HUDEP-2 (cell line): ENCODE data around the gene RASL11A.
"Not testable (repeated sequence)": the region's sequence is repeated elsewhere in the genome, so short reads cannot be mapped to it uniquely, and the experiment has no call there.

Experiments
- DNase-seq, 76 experiments: peaks; one replicate each; lab custom pipeline; 2025; ENCODE audit not compliant: unreplicated experiment in 76 of 76; lab: John Stamatoyannopoulos, UW

The RASL11A gene

DNA sequence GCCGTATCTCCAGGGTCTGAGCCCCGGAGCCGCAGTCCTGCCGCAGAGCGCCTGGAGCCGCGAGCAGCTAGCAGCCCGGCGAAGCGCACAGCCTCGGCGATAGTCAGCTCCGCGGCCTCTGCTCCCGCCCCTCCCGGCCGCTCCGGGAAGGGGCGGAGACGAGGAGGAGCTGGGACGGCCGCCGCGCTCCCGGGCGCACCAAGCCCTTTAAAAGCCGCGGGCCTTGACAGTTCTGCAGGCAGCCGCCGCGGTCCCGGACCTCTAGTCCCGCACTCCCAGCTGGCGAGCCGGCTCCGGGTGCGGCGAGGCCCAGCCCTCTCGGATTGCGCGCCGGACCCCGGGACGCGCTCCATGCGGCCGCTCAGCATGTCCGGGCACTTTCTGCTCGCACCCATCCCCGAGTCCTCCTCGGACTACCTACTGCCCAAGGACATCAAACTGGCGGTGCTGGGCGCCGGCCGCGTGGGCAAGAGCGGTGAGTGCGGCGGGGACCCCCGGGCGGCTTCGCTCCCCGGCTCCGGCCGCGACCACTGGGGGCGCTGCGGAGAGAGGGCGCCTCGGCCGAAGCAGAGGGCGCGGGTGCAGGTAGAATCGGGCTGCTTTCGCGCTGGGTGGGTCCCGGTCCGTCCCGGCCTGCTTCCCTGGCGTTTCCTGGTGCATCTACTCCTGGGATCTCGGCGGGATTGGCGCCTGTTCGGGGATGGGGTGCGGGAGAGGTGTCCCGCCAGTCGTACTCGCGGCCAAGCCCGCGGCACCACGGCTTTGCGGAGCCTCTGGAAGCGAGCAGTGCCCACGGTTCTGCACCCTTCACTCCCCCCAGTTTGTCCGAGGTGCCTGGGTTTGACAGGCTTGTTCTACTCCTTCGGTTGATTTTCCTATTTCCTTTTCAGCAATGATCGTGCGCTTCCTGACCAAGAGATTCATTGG lies at the start of gene RASL11A:
Gene RASL11A (plus strand): TSS at position 237 of the 927 bp plus-strand sequence. CDS start 115 bp downstream, at position 352.
- DNase-seq: peak in 68 of 76 experiments; percentile 9 to 77 (median 52)

DNA sequence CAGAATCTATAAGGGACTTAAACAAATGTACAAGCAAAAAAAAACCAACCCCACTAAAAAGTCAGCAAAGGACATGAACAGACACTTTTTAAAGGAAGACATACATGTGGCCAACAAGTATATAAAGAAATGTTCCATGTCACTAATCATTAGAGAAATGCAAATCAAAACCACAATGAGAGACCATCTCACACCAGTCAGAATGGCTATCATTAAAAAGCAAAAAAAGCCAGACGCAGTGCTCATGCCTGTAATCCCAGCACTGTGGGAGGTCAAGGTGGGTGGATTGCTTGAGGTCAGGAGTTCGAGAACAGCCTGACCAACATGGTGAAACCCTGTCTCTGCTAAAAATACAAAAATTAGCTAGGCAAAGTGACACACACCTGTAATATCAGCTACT lies 48.5 kb upstream of the RASL11A start:
- DNase-seq: not testable (repeated sequence)

- no peak for DNase-seq
Observed at GRCh38 chr13:27226991-27227390, 43.6 kb upstream of the RASL11A start.

GRCh38 chr13:27228131-27228530 lies 42.5 kb upstream of the RASL11A start:
- DNase-seq: no peak

- DNase-seq: no peak
Observed at GRCh38 chr13:27229642-27230041, 41.0 kb upstream of the RASL11A start.

DNA sequence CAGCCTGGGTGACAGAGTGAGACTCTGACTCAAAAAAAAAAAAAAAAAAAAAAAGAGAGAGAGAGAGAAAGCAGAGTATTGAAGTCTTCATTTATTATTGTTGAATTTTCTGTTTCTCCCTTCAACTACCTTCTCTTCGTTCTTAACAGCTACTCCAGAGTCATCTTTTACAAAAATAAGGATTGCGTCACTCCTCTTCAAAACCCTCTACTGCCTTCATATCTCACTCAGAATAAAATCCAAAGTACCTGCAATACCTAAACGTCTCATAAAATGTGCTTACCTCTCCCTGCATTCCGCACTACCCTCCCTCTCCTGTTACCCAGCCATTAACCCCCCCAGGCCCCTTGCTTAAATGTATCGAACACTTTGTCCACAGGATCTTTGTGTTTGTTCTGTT lies 36.7 kb upstream of the RASL11A start:
- DNase-seq: no peak

- no peak for DNase-seq
Observed at GRCh38 chr13:27236478-27236877, 34.2 kb upstream of the RASL11A start.

DNA sequence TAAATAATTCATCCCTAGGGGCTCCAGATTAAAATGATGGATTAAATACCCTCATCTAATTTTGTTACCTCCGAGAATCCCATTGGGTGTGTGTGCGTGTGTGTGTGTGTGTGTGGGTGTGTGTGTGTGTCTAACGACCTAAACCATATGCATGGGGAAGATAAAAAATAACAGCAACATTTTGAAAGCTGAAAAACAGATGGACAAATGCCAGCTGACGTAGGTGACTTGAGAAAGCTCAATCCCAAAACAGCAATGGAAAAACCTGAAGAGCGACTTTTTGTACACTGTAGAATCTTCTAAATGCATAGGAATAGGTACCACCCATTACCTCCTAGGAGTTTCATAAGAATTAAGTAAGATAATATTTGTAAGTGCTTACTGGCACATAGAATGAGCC lies 27.9 kb upstream of the RASL11A start:
- peak in 73 of 76 experiments; percentile 8 to 92 (median 72) for DNase-seq

- no peak for DNase-seq
Observed at GRCh38 chr13:27245610-27246009, 25.0 kb upstream of the RASL11A start.

DNA sequence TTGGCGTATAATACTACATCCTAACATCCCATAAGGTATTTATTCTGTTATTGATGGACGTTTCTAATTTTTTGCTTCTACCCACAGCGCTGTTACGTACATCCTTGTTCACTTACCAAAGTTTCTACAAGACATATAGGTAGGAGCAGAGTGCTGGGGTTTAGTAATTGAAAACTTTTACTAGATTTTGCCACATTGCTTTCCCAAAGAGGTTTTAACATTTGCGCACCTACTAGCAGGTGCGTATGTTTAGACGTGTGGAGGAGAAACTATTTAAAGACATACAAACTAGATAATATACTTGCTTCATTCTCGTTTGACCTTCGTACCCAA lies 19.8 kb upstream of the RASL11A start:
- DNase-seq: no peak

DNA sequence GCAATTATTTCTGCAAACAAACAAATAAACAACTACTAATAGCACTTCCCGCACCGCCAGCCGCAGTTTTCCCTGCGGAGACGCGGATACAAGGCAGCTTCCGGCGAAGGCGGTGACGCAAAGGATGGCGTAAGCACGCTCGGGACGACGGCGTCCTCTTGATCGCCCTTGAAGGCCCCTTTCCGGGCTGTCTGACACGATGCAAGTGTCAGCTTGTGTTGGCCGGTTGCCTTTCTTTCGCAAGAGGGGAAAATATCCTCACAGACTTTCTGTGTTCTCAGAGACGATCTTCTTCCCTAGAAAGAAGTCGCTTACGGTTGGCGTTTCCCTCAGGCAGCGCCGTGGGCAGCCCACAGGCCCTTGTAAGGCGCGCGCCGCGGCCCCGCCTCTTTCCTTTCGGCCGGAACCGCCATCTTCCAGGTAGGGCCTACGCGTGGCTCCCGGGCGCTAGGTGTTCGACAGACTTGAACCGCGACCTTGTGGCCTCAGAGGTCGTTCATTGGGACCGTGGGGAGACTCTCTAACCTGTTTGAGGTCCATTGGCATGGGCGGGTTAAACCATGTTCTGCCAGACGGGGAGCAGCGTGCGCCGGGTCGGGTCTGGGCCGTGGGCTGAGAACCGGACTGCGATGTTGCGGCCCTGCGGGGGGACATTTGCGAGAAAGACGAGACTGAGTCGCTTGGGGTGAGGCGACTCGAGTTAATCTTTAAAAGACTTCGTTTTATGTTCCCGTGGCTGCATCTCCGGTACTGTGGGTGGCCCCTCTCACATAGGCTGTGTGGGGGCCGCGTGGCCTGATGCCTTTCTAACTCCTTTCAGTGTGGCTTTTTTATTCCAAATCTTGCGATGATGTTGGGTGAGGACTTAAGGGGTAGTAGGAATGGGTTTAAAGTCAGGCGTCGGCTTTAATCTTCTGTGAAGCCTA lies 19.2 kb upstream of the RASL11A start, which contains the start of gene RPL21:
Gene RPL21 (plus strand): TSS at position 393 of the 926 bp plus-strand sequence. CDS start 2,219 bp downstream, outside the sequence.
- DNase-seq: peak; percentile 46 to 95 (median 87)

DNA sequence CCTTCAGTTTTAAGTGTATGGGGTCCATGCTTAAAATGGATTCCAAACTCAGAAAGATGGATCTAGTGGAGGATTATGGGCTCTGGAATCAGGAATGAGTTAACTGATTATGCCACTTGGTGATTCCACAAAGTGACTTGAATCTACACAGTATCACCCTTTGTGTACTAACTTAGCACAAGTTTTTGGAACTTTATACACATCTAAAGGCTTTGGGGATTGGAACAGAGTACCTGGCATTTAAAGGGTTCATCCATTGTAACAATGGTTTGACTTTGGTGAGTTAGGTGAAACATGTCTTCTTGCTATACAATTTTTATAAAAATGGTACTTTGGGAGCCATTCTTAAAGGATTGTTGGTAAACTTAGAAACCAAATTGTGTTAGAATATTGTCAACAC lies 18.2 kb upstream of the RASL11A start:
- DNase-seq: no peak

DNA sequence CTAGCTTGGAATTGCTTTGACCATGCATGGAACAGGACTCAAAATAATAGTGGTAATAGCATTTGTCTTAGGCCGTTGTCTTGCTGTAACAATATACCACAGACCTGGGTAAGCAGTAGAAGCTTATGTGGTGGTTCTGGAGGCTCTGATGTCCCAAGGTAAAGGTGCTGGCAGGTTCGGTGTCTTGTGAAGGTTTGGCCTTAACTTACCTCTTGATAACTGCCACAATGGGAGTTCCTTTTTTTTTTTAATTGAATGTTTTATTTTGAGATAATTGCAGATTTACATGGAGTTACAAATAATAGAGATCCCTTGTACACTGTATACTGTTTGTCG lies 13.4 kb upstream of the RASL11A start:
- DNase-seq: no peak

DNA sequence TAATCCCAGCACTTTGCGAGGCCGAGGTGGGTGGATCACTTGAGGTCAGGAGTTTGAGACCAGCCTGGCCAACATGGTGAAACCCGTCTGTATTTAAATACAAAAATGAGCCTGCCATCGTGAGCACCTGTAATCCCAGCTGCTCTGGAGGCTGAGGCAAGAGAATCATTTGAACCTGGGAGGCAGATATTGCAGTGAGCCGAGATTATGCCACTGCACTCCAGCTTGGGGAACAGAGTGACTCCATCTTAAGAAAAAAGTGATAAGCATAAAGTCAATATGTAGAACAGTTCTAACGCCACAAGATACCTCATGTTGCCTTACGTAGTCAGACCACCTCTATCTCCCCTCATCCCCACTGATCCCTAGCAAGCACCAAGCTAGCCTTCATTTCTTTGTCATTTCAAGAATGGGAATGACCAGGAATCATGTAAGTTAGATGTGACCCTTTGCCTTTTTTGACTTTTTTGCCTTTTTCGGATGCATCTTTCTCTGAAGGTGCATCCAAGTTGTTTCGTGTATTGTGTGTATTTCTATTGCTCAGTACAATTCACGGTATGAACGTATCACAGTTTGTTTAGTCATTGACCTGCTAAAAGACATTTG lies 12.9 kb upstream of the RASL11A start:
- DNase-seq: no peak

GRCh38 chr13:27258637-27259386 lies 11.8 kb upstream of the RASL11A start:
- no peak for DNase-seq

- DNase-seq: peak in 2 of 76 experiments; percentile 2 to 11
Observed at GRCh38 chr13:27259831-27260230, 10.8 kb upstream of the RASL11A start.

GRCh38 chr13:27261396-27261795 lies 9.2 kb upstream of the RASL11A start:
- no peak for DNase-seq

GRCh38 chr13:27263438-27263837 lies 7.2 kb upstream of the RASL11A start:
- peak in 5 of 76 experiments; percentile 11 to 43 (median 22) for DNase-seq

DNA sequence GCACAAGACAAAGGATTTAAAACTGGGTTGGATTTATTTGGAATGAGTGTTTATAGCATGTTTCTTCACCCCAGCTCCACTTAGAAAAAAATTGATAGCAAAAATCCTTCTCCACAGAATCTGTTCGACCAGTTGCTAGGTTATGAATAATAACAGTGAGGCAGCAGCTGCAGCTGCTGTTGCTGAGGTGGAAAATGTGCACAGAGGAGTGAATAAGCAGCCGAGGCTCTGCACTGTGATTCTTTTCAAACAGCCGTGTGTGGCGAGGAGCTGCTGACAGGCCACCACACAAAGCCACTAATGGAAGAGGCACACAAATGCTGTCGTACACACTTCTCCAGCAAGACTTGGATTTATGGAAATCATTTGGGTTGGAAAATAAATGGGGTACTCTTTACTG lies 6.4 kb upstream of the RASL11A start:
- no peak for DNase-seq

DNA sequence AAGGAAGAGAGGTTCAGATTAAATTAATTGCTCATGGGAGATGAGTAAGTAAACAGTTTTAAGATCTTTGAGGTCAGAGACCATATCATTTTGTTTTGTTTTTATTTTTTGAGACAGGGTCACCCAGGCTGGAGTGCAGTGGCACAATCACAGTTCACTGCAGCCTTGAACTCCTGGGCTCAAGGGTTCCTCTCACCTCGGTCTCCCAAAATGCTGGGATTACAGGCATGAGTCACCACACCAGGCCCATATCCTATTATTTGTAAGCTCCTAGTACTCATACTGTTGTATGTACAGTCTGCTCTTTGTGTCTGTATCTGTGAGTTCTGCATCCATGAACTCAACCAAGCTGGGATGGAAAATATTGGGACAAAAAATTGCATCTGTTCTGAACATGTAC lies 6.0 kb upstream of the RASL11A start:
- no peak for DNase-seq
